K562 (cell line): Measurements from ENCODE around the gene B4GALNT2.

ENCODE experiments used
- FOXP1 ChIP-seq: sonication (generic); formaldehyde crosslinking; IDR thresholded peaks from 2 replicates; pipeline ENCODE4 v1.8.0; 2022; ENCODE audit warnings: mild to moderate bottlenecking, missing genetic modification reagents
- IRF1 ChIP-seq: sonication (generic); formaldehyde crosslinking; IDR thresholded peaks from 2 replicates; pipeline ENCODE4 v1.8.0; 2022; ENCODE audit warnings: missing genetic modification reagents, mild to moderate bottlenecking, borderline replicate concordance
- KLF10 ChIP-seq: fragments of 250-450 bp; sonication (Bioruptor Pico); IDR thresholded peaks from 2 replicates; pipeline ENCODE4 v1.6.1; 2021; ENCODE audit warnings: matching md5 sums
- MEF2A ChIP-seq: IDR thresholded peaks from 2 replicates; pipeline ENCODE4 v1.6.1; 2011; ENCODE audit warnings: low read depth, mild to moderate bottlenecking, low read length, moderate library complexity; ENCODE audit not compliant: control insufficient read depth
- MYBL2 ChIP-seq, 2 experiments: fragments of 450-650 bp in 1 of 2; sonication (generic) in 1 of 2; formaldehyde crosslinking in 1 of 2; IDR thresholded peaks; 2 replicates each; pipeline versions ENCODE4 v1.6.1 to v1.8.1; 2017 to 2022; ENCODE audit warnings: borderline replicate concordance in 1 of 2, inconsistent platforms in 1 of 2, low read depth in 1 of 2, mild to moderate bottlenecking in 1 of 2, missing genetic modification reagents in 1 of 2, moderate library complexity in 1 of 2
- TAF1 ChIP-seq: IDR thresholded peaks from 2 replicates; pipeline ENCODE4 v1.6.1; 2011; ENCODE audit warnings: mild to moderate bottlenecking, low read length, moderate library complexity; ENCODE audit not compliant: insufficient read depth, control insufficient read depth, severe bottlenecking; ENCODE audit errors: extremely low read depth
- ZNF274 ChIP-seq: IDR thresholded peaks from 2 replicates; pipeline ENCODE4 v1.6.1; 2011; ENCODE audit warnings: low read depth, mild to moderate bottlenecking, low read length, moderate library complexity, borderline replicate concordance

- no peak for TF ChIP-seq TAF1
- TF ChIP-seq MEF2A: no peak
- no peak for TF ChIP-seq MYBL2 (IDR thresholded peaks at IDR 0.05; ENCODE audit: low read depth)
- no peak for TF ChIP-seq MYBL2 (CRISPR knock-in tag; IDR thresholded peaks at IDR 0.05; ENCODE audit: borderline replicate concordance)
- no peak for TF ChIP-seq FOXP1 (CRISPR knock-in tag)
- TF ChIP-seq ZNF274: no peak
- no peak for TF ChIP-seq KLF10 (CRISPR knock-in tag)
- no peak for TF ChIP-seq IRF1 (CRISPR knock-in tag)
Observed at GRCh38 chr17:49223517-49224197, 91.1 kb downstream of the B4GALNT2 start.
